Transverse colon (tissue), 4 donors: Measurements from ENCODE around the gene DIS3L2. TPM values are rescaled to one million over a fixed set of nuclear protein-coding genes. Genes with fewer than 3 reads are reported as not detected.

ENCODE experiments used
- DNase-seq: peaks from one replicate; pipeline ENCODE4 v3.0.0-alpha.2; 2019
- H3K27ac ChIP-seq, 4 donors: fragments of 200-600 bp; sonication (generic); 2 replicates each; pipeline ENCODE4 v1.5.1; 2016 to 2018; ENCODE audit warnings: inconsistent platforms in 4 of 4
- H3K27me3 ChIP-seq: fragments of 200-600 bp; sonication (generic); 2 replicates; pipeline ENCODE4 v1.5.1; 2017; ENCODE audit warnings: inconsistent platforms
- H3K36me3 ChIP-seq, 4 donors: fragments of 200-600 bp; sonication (generic); 2 replicates each; pipeline ENCODE4 v1.5.1; 2017 to 2019; ENCODE audit warnings: inconsistent platforms in 4 of 4
- H3K4me1 ChIP-seq, 4 donors: fragments of 200-600 bp; sonication (generic); 2 replicates each; pipeline ENCODE4 v1.5.1; 2017 to 2020; ENCODE audit warnings: inconsistent platforms in 4 of 4
- H3K4me3 ChIP-seq, 4 donors: fragments of 200-600 bp; sonication (generic); 1 replicate in 1 of 4; 2 replicates in 3 of 4; pipeline versions ENCODE4 v1.5.1 to v1.6.1; 2017 to 2019; ENCODE audit warnings: inconsistent platforms in 4 of 4
- H3K9me3 ChIP-seq, 2 donors: fragments of 200-600 bp; sonication (generic); 2 replicates each; pipeline ENCODE4 v1.5.1; 2017 to 2019; ENCODE audit warnings: inconsistent platforms in 2 of 2
- CTCF ChIP-seq, 5 experiments: fragments of 200-600 bp in 3 of 5; fragments of 450-650 bp in 2 of 5; sonication (generic) in 3 of 5; IDR thresholded peaks; 1 replicate in 2 of 5; 2 replicates in 3 of 5; pipeline ENCODE4 v1.5.1; 2016 to 2017; ENCODE audit warnings: antibody characterized with exemption in 5 of 5, inconsistent platforms in 3 of 5, mild to moderate bottlenecking in 2 of 5, moderate library complexity in 1 of 5
- EP300 ChIP-seq: sonication (generic); formaldehyde crosslinking; IDR thresholded peaks from one replicate; pipeline ENCODE4 v1.6.1; 2017; ENCODE audit warnings: antibody characterized with exemption, low read depth
- POLR2A ChIP-seq: fragments of 450-650 bp; IDR thresholded peaks from one replicate; pipeline ENCODE4 v1.6.1; 2016; ENCODE audit warnings: antibody characterized with exemption, mild to moderate bottlenecking, moderate library complexity
- POLR2AphosphoS5 ChIP-seq, 3 donors: sonication (generic); formaldehyde crosslinking; IDR thresholded peaks; one replicate each; pipeline ENCODE4 v1.6.1; 2016; ENCODE audit warnings: antibody characterized with exemption in 3 of 3
- WGBS, 2 donors: methylation state at CpG; one replicate each; pipeline ENCODE4 v1.1.5; 2018; ENCODE audit warnings: low coverage in 1 of 2; 5-methylcytosine and 5-hydroxymethylcytosine counted together
- in situ Hi-C, 4 donors: fragments of 200-750 bp; cut with MboI; loops; one replicate each; pipeline versions ENCODE4 v1.15.0 to v1.15.1; 2017; ENCODE audit warnings: low sequenced_read_pairs in 3 of 4, low pct_ligation_motif_present in 1 of 4, low pct_unique_long_range_greater_than_20kb in 1 of 4
- intact Hi-C: fragments of 100-400 bp; cut with DNase I; formaldehyde crosslinking; loops from one replicate; pipeline ENCODE4 v1.15.1; 2023; ENCODE audit warnings: low total_unique reads
- total RNA-seq, 4 donors: library from RNA; depleted of rRNA; stranded (reverse); fragments of >200 nt; gene quantifications; one replicate each; pipeline ENCODE4 v1.1.0, GENCODE V29; 2016

Gene DIS3L2
- total RNA-seq, 4 donors from 2014 or later, result 24.7 to 99.9 (median 51.2) TPM

- H3K9me3 ChIP-seq, result no peaks in the 10 kb centered on the region
- in situ Hi-C loops, result no loop called here
- 53 to 60% methylated on average over 1 to 5 of the region's 5 CpGs for WGBS, 2 donors
- H3K4me3 ChIP-seq, result no peak overlapping the region
- DNase-seq, result no peak
- intact Hi-C loops, result no loop called here
- peaks cover 5 to 19% (median 17%) of the 10 kb centered on the region in 4 donors for H3K4me1 ChIP-seq
- no peak overlapping the region for H3K27ac ChIP-seq
- H3K27me3 ChIP-seq, result no peaks in the 10 kb centered on the region
- TF ChIP-seq EP300 (no peak), POLR2A (no peak), CTCF (IDR thresholded peaks at IDR 0.05) (no peak), POLR2AphosphoS5 (IDR thresholded peaks at IDR 0.05) (no peak)
- peaks cover 0 to 6% (median 0%) of the 10 kb centered on the region in 4 donors for H3K36me3 ChIP-seq
Observed at GRCh38 chr2:232235716-232236115, 274.2 kb downstream of the DIS3L2 start.

- no peak overlapping the region for H3K4me3 ChIP-seq
- intact Hi-C loops, result no loop called here
- in situ Hi-C loops, result no loop called here
- no peak for TF ChIP-seq EP300
- no peak for TF ChIP-seq CTCF (IDR thresholded peaks at IDR 0.05)
- no peak for TF ChIP-seq POLR2A
- TF ChIP-seq POLR2AphosphoS5 (IDR thresholded peaks at IDR 0.05), result no peak
- DNase-seq, result no peak
- H3K27ac ChIP-seq, result no peak overlapping the region
- H3K36me3 ChIP-seq, result peaks cover 0 to 6% (median 0%) of the 10 kb centered on the region in 4 donors
- peaks cover 5 to 19% (median 17%) of the 10 kb centered on the region in 4 donors for H3K4me1 ChIP-seq
- H3K27me3 ChIP-seq, result no peaks in the 10 kb centered on the region
- H3K9me3 ChIP-seq, result no peaks in the 10 kb centered on the region
Observed at GRCh38 chr2:232236200-232236599, 274.7 kb downstream of the DIS3L2 start.

GRCh38 chr2:232237464-232237863 lies 276.0 kb downstream of the DIS3L2 start:
- no peaks in the 10 kb centered on the region for H3K9me3 ChIP-seq
- in situ Hi-C loops, result no loop called here
- intact Hi-C loops, result no loop called here
- H3K4me3 ChIP-seq, result no peak overlapping the region
- H3K27ac ChIP-seq, result no peak overlapping the region
- H3K4me1 ChIP-seq, result peaks cover 5 to 19% (median 17%) of the 10 kb centered on the region in 4 donors
- 83 to 92% methylated on average over 1 to 5 of the region's 5 CpGs for WGBS, 2 donors
- no peak for TF ChIP-seq EP300
- TF ChIP-seq CTCF (IDR thresholded peaks at IDR 0.05), result no peak
- no peak for TF ChIP-seq POLR2AphosphoS5 (IDR thresholded peaks at IDR 0.05)
- no peak for TF ChIP-seq POLR2A
- H3K36me3 ChIP-seq, result peaks cover 0 to 6% (median 0%) of the 10 kb centered on the region in 4 donors
- H3K27me3 ChIP-seq, result no peaks in the 10 kb centered on the region
- DNase-seq, result no peak

- no peak overlapping the region for H3K4me3 ChIP-seq
- WGBS, 2 donors, result 96 to 100% methylated on average over 1 to 2 of the region's 2 CpGs
- H3K27ac ChIP-seq, result no peak overlapping the region
- H3K9me3 ChIP-seq, result no peaks in the 10 kb centered on the region
- peaks cover 5 to 19% (median 17%) of the 10 kb centered on the region in 4 donors for H3K4me1 ChIP-seq
- H3K27me3 ChIP-seq, result no peaks in the 10 kb centered on the region
- DNase-seq, result no peak
- in situ Hi-C loops (no loop called here), intact Hi-C loops (no loop called here)
- peaks cover 0 to 6% (median 0%) of the 10 kb centered on the region in 4 donors for H3K36me3 ChIP-seq
- TF ChIP-seq POLR2A (no peak), POLR2AphosphoS5 (IDR thresholded peaks at IDR 0.05) (no peak), CTCF (IDR thresholded peaks at IDR 0.05) (no peak), EP300 (no peak)
Observed at GRCh38 chr2:232238108-232238507, 276.6 kb downstream of the DIS3L2 start.
